Measurements from ENCODE around the gene NALCN.

Gene NALCN

DNA sequence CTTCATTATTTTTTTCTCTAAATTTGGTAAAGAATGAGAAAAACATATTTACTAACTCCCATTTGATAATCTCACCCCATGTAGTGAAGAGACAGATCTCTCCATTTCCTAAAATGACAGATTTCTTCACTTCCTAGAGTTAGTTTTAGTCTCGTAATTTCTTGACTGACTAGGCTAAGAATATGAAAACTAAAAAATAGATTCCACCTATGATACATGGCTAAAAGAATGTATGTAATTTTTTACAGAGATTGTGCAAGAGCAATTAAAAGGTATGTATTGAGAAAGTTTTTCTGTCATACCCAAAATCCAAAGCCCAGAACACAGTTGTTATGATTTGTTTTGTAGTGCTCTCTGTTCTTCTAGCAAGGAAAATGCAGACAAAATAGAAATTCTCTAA is 9.5 kb downstream of the NALCN start:
- TF ChIP-seq, protein P1, sequence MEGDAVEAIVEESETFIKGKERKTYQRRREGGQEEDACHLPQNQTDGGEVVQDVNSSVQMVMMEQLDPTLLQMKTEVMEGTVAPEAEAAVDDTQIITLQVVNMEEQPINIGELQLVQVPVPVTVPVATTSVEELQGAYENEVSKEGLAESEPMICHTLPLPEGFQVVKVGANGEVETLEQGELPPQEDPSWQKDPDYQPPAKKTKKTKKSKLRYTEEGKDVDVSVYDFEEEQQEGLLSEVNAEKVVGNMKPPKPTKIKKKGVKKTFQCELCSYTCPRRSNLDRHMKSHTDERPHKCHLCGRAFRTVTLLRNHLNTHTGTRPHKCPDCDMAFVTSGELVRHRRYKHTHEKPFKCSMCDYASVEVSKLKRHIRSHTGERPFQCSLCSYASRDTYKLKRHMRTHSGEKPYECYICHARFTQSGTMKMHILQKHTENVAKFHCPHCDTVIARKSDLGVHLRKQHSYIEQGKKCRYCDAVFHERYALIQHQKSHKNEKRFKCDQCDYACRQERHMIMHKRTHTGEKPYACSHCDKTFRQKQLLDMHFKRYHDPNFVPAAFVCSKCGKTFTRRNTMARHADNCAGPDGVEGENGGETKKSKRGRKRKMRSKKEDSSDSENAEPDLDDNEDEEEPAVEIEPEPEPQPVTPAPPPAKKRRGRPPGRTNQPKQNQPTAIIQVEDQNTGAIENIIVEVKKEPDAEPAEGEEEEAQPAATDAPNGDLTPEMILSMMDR (conservative IDR thresholded peaks at IDR 0.05; ENCODE audit: low read depth, low read length): no peak
- Histone ChIP-seq H3K27me3 (ENCODE audit: insufficient read depth, low read depth) (no peaks in the 10 kb centered on the region), H3K4me3 (IDR thresholded peaks at IDR 0.05; ENCODE audit: insufficient read depth, low read depth, low read length) (no peak overlapping the region), H3K4me1 (ENCODE audit: low read depth, poor library complexity, severe bottlenecking) (no peaks in the 10 kb centered on the region), H3K36me3 (ENCODE audit: insufficient read depth) (no peaks in the 10 kb centered on the region), H3K79me2 (ENCODE audit: insufficient read depth, low read depth) (no peaks in the 10 kb centered on the region), H2AFZ (ENCODE audit: low read depth) (no peak overlapping the region), H3K4me2 (no peak overlapping the region), H4K20me1 (ENCODE audit: insufficient read depth) (no peaks in the 10 kb centered on the region), H3K9ac (no peak overlapping the region), H3K27ac (no peak overlapping the region)

DNA sequence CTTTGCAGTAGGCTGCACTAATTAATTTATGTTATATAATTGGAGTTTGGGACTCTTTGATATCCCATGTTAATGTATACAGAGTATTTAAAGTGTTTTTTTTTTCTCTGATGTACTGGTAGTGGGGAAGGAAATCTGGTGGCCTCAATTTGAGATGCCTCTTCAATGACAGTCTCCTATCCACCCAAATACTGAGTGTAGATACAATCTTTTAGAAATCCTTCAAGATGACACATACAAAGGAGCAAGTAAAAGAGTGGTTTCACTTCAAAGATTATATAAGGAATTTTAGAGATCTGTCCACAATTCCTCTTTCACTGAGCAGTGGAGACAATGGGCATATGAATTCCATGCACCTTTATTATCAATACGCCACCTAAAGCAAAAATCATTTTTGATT is 15.1 kb downstream of the NALCN start:
- no peak overlapping the region for H3K9ac ChIP-seq
- TF ChIP-seq, protein P1 (conservative IDR thresholded peaks at IDR 0.05; ENCODE audit: low read depth, low read length): no peak
- H3K4me1 ChIP-seq (ENCODE audit: low read depth, poor library complexity, severe bottlenecking): no peaks in the 10 kb centered on the region
- H3K36me3 ChIP-seq (ENCODE audit: insufficient read depth): no peaks in the 10 kb centered on the region
- no peaks in the 10 kb centered on the region for H4K20me1 ChIP-seq (ENCODE audit: insufficient read depth)
- H3K4me3 ChIP-seq (IDR thresholded peaks at IDR 0.05; ENCODE audit: insufficient read depth, low read depth, low read length): no peak overlapping the region
- no peaks in the 10 kb centered on the region for H3K79me2 ChIP-seq (ENCODE audit: insufficient read depth, low read depth)
- H3K27ac ChIP-seq: no peak overlapping the region
- no peak overlapping the region for H2AFZ ChIP-seq (ENCODE audit: low read depth)
- no peaks in the 10 kb centered on the region for H3K27me3 ChIP-seq (ENCODE audit: insufficient read depth, low read depth)
- no peak overlapping the region for H3K4me2 ChIP-seq

DNA sequence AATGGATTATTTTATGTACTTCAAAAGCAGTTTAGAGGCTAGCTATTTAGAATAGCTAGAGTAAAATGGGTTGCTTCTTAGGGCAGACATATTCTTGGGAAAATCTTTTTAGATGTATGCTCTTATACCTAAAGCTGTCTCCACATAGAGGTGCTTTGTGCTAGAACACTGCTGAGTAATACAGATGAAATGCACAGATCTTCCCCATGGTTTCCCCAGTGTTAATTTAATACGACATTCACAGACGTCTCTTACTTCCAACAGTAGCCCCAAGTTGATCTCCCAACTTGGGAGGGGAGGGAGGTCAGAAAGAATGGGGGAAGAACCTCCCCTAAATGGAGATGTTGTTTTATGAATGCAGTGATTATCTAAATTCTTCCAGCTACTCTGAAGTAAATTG is 16.9 kb downstream of the NALCN start:
- Histone ChIP-seq H3K27ac (no peak overlapping the region), H2AFZ (ENCODE audit: low read depth) (no peak overlapping the region), H3K4me3 (IDR thresholded peaks at IDR 0.05; ENCODE audit: insufficient read depth, low read depth, low read length) (no peak overlapping the region), H3K79me2 (ENCODE audit: insufficient read depth, low read depth) (no peaks in the 10 kb centered on the region), H3K9ac (no peak overlapping the region), H3K4me2 (no peak overlapping the region), H3K27me3 (ENCODE audit: insufficient read depth, low read depth) (no peaks in the 10 kb centered on the region), H3K36me3 (ENCODE audit: insufficient read depth) (no peaks in the 10 kb centered on the region), H3K4me1 (ENCODE audit: low read depth, poor library complexity, severe bottlenecking) (no peaks in the 10 kb centered on the region), H4K20me1 (ENCODE audit: insufficient read depth) (no peaks in the 10 kb centered on the region)
- TF ChIP-seq, protein P1 (conservative IDR thresholded peaks at IDR 0.05; ENCODE audit: low read depth, low read length): no peak

DNA sequence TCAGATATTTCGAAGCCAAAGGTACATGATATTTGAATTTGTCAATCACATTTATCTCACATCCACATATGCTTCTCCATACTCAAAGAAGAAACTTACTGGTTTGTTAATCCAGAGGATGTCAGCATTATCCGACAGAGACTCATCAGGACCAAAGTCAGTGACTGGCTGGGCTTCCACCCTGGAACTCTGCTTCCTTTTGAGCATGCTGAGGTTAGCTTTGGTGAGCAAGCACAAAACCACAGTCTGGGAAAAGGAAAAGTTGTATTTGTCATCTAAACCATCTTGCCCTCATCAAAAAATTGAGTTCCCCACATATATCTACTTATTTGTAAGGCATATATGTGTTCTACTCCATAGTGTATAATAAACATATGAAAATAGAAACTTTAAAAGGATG is 17.4 kb downstream of the NALCN start:
- H2AFZ ChIP-seq (ENCODE audit: low read depth): no peak overlapping the region
- no peaks in the 10 kb centered on the region for H3K79me2 ChIP-seq (ENCODE audit: insufficient read depth, low read depth)

More for the DNA sequence above, 17.4 kb downstream of the NALCN start:
- Histone ChIP-seq H3K4me3 (IDR thresholded peaks at IDR 0.05; ENCODE audit: insufficient read depth, low read depth, low read length) (no peak overlapping the region), H3K27ac (no peak overlapping the region), H4K20me1 (ENCODE audit: insufficient read depth) (no peaks in the 10 kb centered on the region), H3K27me3 (ENCODE audit: insufficient read depth, low read depth) (no peaks in the 10 kb centered on the region), H3K36me3 (ENCODE audit: insufficient read depth) (no peaks in the 10 kb centered on the region), H3K4me2 (no peak overlapping the region), H3K9ac (no peak overlapping the region), H3K4me1 (ENCODE audit: low read depth, poor library complexity, severe bottlenecking) (no peaks in the 10 kb centered on the region)
- TF ChIP-seq, protein P1 (conservative IDR thresholded peaks at IDR 0.05; ENCODE audit: low read depth, low read length): no peak

Data from KMS-11 (cell line).